Measurements from ENCODE around the gene SHB. TPM values are rescaled to one million over a fixed set of nuclear protein-coding genes. Genes with fewer than 3 reads are reported as not detected.

The SHB gene
- total RNA-seq, 1 experiment from 2014 or later = 28.7 TPM

- Histone ChIP-seq H3K9me3 (ENCODE audit: control insufficient read depth in 1 of 2, insufficient read depth in 1 of 2, low read depth in 1 of 2, low read length in 2 of 2) (peaks cover 11 to 14% of the 10 kb centered on the region in 2 experiments; a peak in 2 of 4 replicates), H3K4me2 (ENCODE audit: low read length) (no peak overlapping the region), H3K9ac (ENCODE audit: low read length) (no peak overlapping the region), H3K27me3 (ENCODE audit: insufficient read depth, low read length) (no peaks in the 10 kb centered on the region), H3K27ac (ENCODE audit: low read depth, low read length) (no peak overlapping the region), H3K36me3 (ENCODE audit: control insufficient read depth in 1 of 2, insufficient read depth in 2 of 2, low read length in 2 of 2) (peaks cover 0 to 13% of the 10 kb centered on the region in 2 experiments; a peak in 2 of 4 replicates), H3K4me1 (ENCODE audit: control insufficient read depth in 1 of 2, insufficient read depth in 2 of 2, low read length in 2 of 2) (no peaks in the 10 kb centered on the region), H2AFZ (ENCODE audit: low read depth, low read length, poor library complexity, severe bottlenecking) (no peak overlapping the region), H3K9me2 (ENCODE audit: insufficient read depth) (no peaks in the 10 kb centered on the region), H3K79me2 (ENCODE audit: insufficient read depth, low read length) (no peaks in the 10 kb centered on the region), H4K20me1 (ENCODE audit: insufficient read depth) (no peaks in the 10 kb centered on the region), H3K4me3 (replicated peaks in 1 of 2; ENCODE audit: low read depth in 1 of 2, low read length in 2 of 2) (no peak overlapping the region)
- no TSS peak for BruUV-seq (replicated peaks)
- no peak for DNase-seq (ENCODE audit: low read depth, low spot score)
- intact Hi-C loops (cut with micrococcal nuclease) = no loop called here
- POLR2A ChIA-PET = no interaction called here
- RAD21 ChIA-PET (ENCODE audit: low non-redundant PET in 1 of 2, low total read pairs in 2 of 2, uncharacterized antibody in 2 of 2, unreplicated experiment in 2 of 2) = no interaction called here
- ATAC-seq = no peak
- TF ChIP-seq EGR1 (IDR thresholded peaks at IDR 0.05; ENCODE audit: low read depth) (no peak), ZFX (IDR thresholded peaks at IDR 0.05) (no peak), EZH2 (IDR thresholded peaks at IDR 0.05) (no peak), MAX (IDR thresholded peaks at IDR 0.05) (no peak), POLR2AphosphoS5 (IDR thresholded peaks at IDR 0.05; ENCODE audit: low read depth, low read length) (no peak), EZH2phosphoT487 (IDR thresholded peaks at IDR 0.05; ENCODE audit: borderline replicate concordance) (no peak), RAD21 (IDR thresholded peaks at IDR 0.05; ENCODE audit: low read depth) (no peak), REST (IDR thresholded peaks at IDR 0.05; ENCODE audit: low read depth) (no peak), FOSL1 (IDR thresholded peaks at IDR 0.05; ENCODE audit: low read depth) (no peak), POLR2A (IDR thresholded peaks at IDR 0.05; ENCODE audit: borderline replicate concordance, extremely low read depth, insufficient read depth, insufficient read length) (no peak), CBX3 (IDR thresholded peaks at IDR 0.05; ENCODE audit: low read depth) (no peak), SP1 (IDR thresholded peaks at IDR 0.05; ENCODE audit: low read depth) (no peak), ELF1 (IDR thresholded peaks at IDR 0.05; ENCODE audit: borderline replicate concordance, low read depth) (no peak), SRF (IDR thresholded peaks at IDR 0.05; ENCODE audit: low read depth) (no peak), TCF7L2 (IDR thresholded peaks at IDR 0.05; ENCODE audit: borderline replicate concordance, extremely low read depth, insufficient read depth, insufficient read length) (no peak), ZNF274 (IDR thresholded peaks at IDR 0.05; ENCODE audit: low read depth, low read length) (no peak), ATF3 (IDR thresholded peaks at IDR 0.05) (no peak), JUND (IDR thresholded peaks at IDR 0.05) (no peak), CTCF (IDR thresholded peaks at IDR 0.05 in 2 of 3, conservative IDR thresholded peaks at IDR 0.05 in 1 of 3; ENCODE audit: borderline replicate concordance in 1 of 3, insufficient read depth in 1 of 3, low read depth in 2 of 3, low read length in 2 of 3) (no peak)
- CTCF ChIA-PET = no interaction called here
Measured at GRCh38 chr9:37876376-37876775, 192.7 kb downstream of the SHB start.
